Keratinocyte (primary cell): ENCODE results near the gene NUDT13. TPM values are rescaled to one million over a fixed set of nuclear protein-coding genes. Genes with fewer than 3 reads are reported as not detected.
A peak's percentile ranks its signal among the peaks of the same experiment; 100 is the strongest.

Experiments
- DNase-seq: peaks from one replicate; pipeline ENCODE4 v3.0.0-alpha.2; 2011; ENCODE audit warnings: low read depth, missing footprints, low spot score
- FAIRE-seq: peaks from 2 replicates; lab custom pipeline; 2011; peaks lifted over from hg19 to GRCh38; lab: Jason Lieb, UNC
- H2AFZ ChIP-seq: 2 replicates; pipeline ENCODE4 v1.6.0; 2012; ENCODE audit warnings: low read length, control low read depth, inconsistent platforms; ENCODE audit not compliant: control insufficient read depth
- H3K27ac ChIP-seq: 2 replicates; pipeline ENCODE4 v1.5.1; 2011; ENCODE audit warnings: low read length; ENCODE audit not compliant: control insufficient read depth, insufficient read depth
- H3K27me3 ChIP-seq: 3 replicates; pipeline ENCODE4 v1.6.0; 2011; ENCODE audit warnings: low read length; ENCODE audit not compliant: control insufficient read depth, insufficient read depth; ENCODE audit errors: extremely low read depth
- H3K36me3 ChIP-seq, 2 experiments: 2 replicates in 1 of 2; 3 replicates in 1 of 2; pipeline ENCODE4 v1.5.1; 2011; ENCODE audit warnings: low read length in 2 of 2, mild to moderate bottlenecking in 1 of 2; ENCODE audit not compliant: control insufficient read depth in 2 of 2, insufficient read depth in 2 of 2; ENCODE audit errors: extremely low read depth in 1 of 2
- H3K4me1 ChIP-seq: 3 replicates; pipeline ENCODE4 v1.5.1; 2011; ENCODE audit warnings: low read length; ENCODE audit not compliant: control insufficient read depth, insufficient read depth; ENCODE audit errors: extremely low read depth
- H3K4me2 ChIP-seq: 3 replicates; pipeline ENCODE4 v1.6.0; 2011; ENCODE audit warnings: low read depth, low read length; ENCODE audit not compliant: control insufficient read depth, insufficient read depth; ENCODE audit errors: extremely low read depth
- H3K4me3 ChIP-seq, 3 experiments: fragments of 200-600 bp in 1 of 3; sonication (generic) in 1 of 3; 2 replicates in 2 of 3; 3 replicates in 1 of 3; pipeline ENCODE4 v1.5.1; 2011 to 2016; ENCODE audit warnings: low read length in 3 of 3, mild to moderate bottlenecking in 3 of 3, control low read depth in 2 of 3, inconsistent platforms in 1 of 3, low read depth in 1 of 3, mixed read lengths in 1 of 3, mixed run types in 1 of 3, moderate library complexity in 1 of 3; ENCODE audit not compliant: control insufficient read depth in 2 of 3, insufficient read depth in 2 of 3; ENCODE audit errors: extremely low read depth in 1 of 3
- H3K79me2 ChIP-seq: 2 replicates; pipeline ENCODE4 v1.6.0; 2012; ENCODE audit warnings: low read length; ENCODE audit not compliant: control insufficient read depth, insufficient read depth
- H3K9ac ChIP-seq: 3 replicates; pipeline ENCODE4 v1.6.0; 2011; ENCODE audit warnings: low read length; ENCODE audit not compliant: control insufficient read depth, insufficient read depth; ENCODE audit errors: extremely low read depth
- H3K9me1 ChIP-seq: 3 replicates; pipeline ENCODE4 v1.6.0; 2011; ENCODE audit warnings: low read length; ENCODE audit not compliant: control insufficient read depth, insufficient read depth; ENCODE audit errors: extremely low read depth
- H3K9me3 ChIP-seq: 2 replicates; pipeline ENCODE4 v1.5.1; 2012; ENCODE audit warnings: low read depth, low read length; ENCODE audit not compliant: control insufficient read depth
- H4K20me1 ChIP-seq: 3 replicates; pipeline ENCODE4 v1.6.0; 2011; ENCODE audit warnings: low read length; ENCODE audit not compliant: control insufficient read depth, insufficient read depth; ENCODE audit errors: extremely low read depth
- EZH2 ChIP-seq: IDR thresholded peaks from one replicate; pipeline ENCODE4 v1.6.1; 2012; ENCODE audit warnings: inconsistent platforms, mild to moderate bottlenecking, low read length, moderate library complexity
- dilution Hi-C: fragments of 300-500 bp; cut with MboI; formaldehyde crosslinking; loops from one replicate; pipeline ENCODE4 v1.7.0; 2020; ENCODE audit warnings: low sequenced_read_pairs; ENCODE audit not compliant: extremely low pct_ligation_motif_present
- polyA plus RNA-seq, 5 experiments: library from polyadenylated mRNA; depleted of rRNA in 3 of 5; stranded (reverse) in 3 of 5; stranded (forward) in 1 of 5; unstranded in 1 of 5; fragments of >200 nt; gene quantifications; 1 replicate in 1 of 5; 2 replicates in 3 of 5; 3 replicates in 1 of 5; pipeline versions ENCODE4 v1.2.1 to v1.2.3, GENCODE V29; 2011 to 2012; ENCODE audit warnings: missing spikeins in 2 of 5, low read depth in 1 of 5, low replicate concordance in 1 of 5
- TF ChIP-seq, protein P1 (sequence below), 3 experiments: IDR thresholded peaks in 1 of 3; conservative IDR thresholded peaks in 1 of 3; optimal IDR thresholded peaks in 1 of 3; 2 replicates in 2 of 3; 3 replicates in 1 of 3; pipeline versions ENCODE3 to v1.5.1; 2011; ENCODE audit warnings: low read length in 3 of 3, mild to moderate bottlenecking in 3 of 3, moderate library complexity in 2 of 3, control low read depth in 1 of 3, inconsistent platforms in 1 of 3; ENCODE audit not compliant: insufficient read depth in 2 of 3; ENCODE audit errors: extremely low read depth in 1 of 3

NUDT13 gene
- polyA plus RNA-seq, 1 donor (not counting 4 experiments of a cell fraction or from before 2014, with no cell fraction given), result 2.4 TPM

DNA sequence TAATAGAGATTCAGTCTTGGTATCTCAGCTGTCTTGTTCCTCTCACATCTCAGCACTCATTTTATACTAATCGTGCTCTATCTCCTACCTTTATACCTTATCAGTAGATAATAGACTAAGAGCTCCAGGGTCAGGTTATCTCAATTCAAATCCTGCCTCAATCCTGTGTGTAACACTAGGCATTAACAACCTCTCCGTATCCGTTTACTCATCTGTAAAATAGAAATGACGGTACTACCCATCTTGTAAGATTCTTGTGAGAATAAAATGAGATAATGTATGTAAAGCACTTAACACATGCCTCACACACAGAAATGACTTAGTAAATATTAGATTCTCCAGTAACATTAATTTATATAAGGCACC is 13.0 kb upstream of the NUDT13 start:
- H3K36me3 ChIP-seq, result peaks cover 0 to 1% of the 10 kb centered on the region in 2 experiments
- H3K9me1 ChIP-seq, result no peaks in the 10 kb centered on the region
- peak overlapping the region; percentile 59 to 74 (median 70) for H3K4me3 ChIP-seq
- H2AFZ ChIP-seq, result peak overlapping the region; percentile 69
- peaks cover 39% of the 10 kb centered on the region for H3K79me2 ChIP-seq
- no peak for DNase-seq
- H3K27me3 ChIP-seq, result no peaks in the 10 kb centered on the region
- TF ChIP-seq EZH2, result no peak
- TF ChIP-seq, protein P1, sequence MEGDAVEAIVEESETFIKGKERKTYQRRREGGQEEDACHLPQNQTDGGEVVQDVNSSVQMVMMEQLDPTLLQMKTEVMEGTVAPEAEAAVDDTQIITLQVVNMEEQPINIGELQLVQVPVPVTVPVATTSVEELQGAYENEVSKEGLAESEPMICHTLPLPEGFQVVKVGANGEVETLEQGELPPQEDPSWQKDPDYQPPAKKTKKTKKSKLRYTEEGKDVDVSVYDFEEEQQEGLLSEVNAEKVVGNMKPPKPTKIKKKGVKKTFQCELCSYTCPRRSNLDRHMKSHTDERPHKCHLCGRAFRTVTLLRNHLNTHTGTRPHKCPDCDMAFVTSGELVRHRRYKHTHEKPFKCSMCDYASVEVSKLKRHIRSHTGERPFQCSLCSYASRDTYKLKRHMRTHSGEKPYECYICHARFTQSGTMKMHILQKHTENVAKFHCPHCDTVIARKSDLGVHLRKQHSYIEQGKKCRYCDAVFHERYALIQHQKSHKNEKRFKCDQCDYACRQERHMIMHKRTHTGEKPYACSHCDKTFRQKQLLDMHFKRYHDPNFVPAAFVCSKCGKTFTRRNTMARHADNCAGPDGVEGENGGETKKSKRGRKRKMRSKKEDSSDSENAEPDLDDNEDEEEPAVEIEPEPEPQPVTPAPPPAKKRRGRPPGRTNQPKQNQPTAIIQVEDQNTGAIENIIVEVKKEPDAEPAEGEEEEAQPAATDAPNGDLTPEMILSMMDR (optimal IDR thresholded peaks at IDR 0.05 in 1 of 3, IDR thresholded peaks at IDR 0.05 in 1 of 3, conservative IDR thresholded peaks at IDR 0.05 in 1 of 3; ENCODE audit: extremely low read depth in 1 of 3, insufficient read depth in 2 of 3, low read length in 3 of 3), result no peak
- FAIRE-seq, result no peak
- dilution Hi-C loops, result no loop called here
- H4K20me1 ChIP-seq, result no peaks in the 10 kb centered on the region
- H3K9me3 ChIP-seq, result no peaks in the 10 kb centered on the region
- peak overlapping the region; percentile 72 for H3K4me2 ChIP-seq
- peak overlapping the region; percentile 81 for H3K27ac ChIP-seq
- H3K4me1 ChIP-seq, result peaks cover 13% of the 10 kb centered on the region
- peak overlapping the region; percentile 97 for H3K9ac ChIP-seq

DNA sequence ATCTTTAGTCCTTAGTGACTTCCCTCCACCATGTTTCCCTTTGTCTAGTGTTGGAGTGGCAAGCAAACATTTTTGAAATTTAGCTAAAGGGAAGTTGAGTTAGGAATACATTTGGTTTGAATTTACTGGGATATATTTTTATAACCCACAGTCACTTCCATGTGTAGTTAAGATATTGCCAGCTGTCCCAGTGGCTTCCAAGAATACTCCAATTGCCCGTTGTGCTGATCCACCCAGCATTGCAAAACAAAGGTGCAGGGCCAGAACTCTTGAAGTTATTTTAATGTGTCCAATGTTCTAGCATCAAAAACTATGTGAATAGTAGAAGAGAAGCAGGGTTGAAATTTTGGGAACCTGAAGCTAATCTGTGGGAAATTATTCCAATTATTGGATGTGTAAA is 11.1 kb upstream of the NUDT13 start:
- Histone ChIP-seq H3K4me3 (no peak overlapping the region), H3K27me3 (no peaks in the 10 kb centered on the region), H3K4me2 (no peak overlapping the region), H4K20me1 (no peaks in the 10 kb centered on the region), H2AFZ (no peak overlapping the region), H3K4me1 (peaks cover 11% of the 10 kb centered on the region), H3K9me3 (no peaks in the 10 kb centered on the region), H3K9me1 (no peaks in the 10 kb centered on the region), H3K36me3 (no peaks in the 10 kb centered on the region), H3K79me2 (peaks cover 23% of the 10 kb centered on the region), H3K9ac (no peak overlapping the region), H3K27ac (no peak overlapping the region)
- dilution Hi-C loops, result no loop called here
- FAIRE-seq, result no peak
- TF ChIP-seq EZH2, result no peak
- TF ChIP-seq, protein P1 (optimal IDR thresholded peaks at IDR 0.05 in 1 of 3, IDR thresholded peaks at IDR 0.05 in 1 of 3, conservative IDR thresholded peaks at IDR 0.05 in 1 of 3; ENCODE audit: extremely low read depth in 1 of 3, insufficient read depth in 2 of 3, low read length in 3 of 3), result no peak
- DNase-seq, result no peak
